HG03378 (cell line): Measurements from ENCODE around the gene IFNK.

Experiments
- ATAC-seq: cut with Tn5 transposase; IDR thresholded peaks from one replicate; pipeline ENCODE4 v1.9.1; 2021; ENCODE audit warnings: mild to moderate bottlenecking, moderate library complexity; ENCODE audit not compliant: unreplicated experiment

IFNK gene

DNA sequence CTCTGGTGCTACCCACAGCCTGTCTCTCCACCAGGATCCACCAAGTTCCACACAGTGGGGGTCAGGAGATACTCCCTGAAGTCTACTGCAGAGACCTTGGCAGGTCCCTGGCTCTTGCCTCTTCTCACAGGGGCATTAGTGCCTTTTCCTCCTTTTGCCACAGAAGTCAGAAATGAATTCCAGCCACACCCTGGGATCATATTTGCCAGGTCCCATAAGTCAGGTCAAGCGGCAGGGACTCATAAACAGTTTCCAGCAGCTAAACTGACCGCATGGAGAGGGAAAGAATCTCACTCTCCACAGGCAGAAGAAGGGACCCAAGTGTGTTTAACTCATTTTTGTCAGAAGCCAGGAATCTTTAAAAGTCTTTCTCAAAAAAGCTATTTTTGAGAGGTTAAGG, 13.3 kb upstream of the IFNK start:
- no peak for ATAC-seq

DNA sequence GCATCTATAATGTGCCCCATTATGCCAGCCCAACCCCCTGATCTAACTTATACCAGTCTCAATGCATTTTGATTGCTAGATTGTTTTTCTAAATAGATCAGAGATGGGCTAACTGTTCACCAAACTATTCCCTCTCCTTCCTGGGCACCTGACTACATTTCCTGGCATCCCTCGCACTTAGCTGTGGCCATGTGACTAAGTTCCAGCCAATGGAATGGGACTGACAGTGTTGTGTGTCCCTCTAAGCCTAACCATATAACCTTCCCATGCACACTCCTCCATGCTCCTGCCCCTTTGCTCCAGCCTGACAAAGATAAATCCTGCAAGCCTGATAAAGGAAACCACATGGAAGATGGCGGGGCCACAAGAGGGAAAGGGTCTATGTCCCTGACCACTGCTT, 12.3 kb upstream of the IFNK start:
- no peak for ATAC-seq

- no peak for ATAC-seq
These were observed 9.5 kb upstream of the IFNK start for GRCh38 chr9:27514551-27514950.

- no peak for ATAC-seq
These were observed 6.1 kb upstream of the IFNK start for GRCh38 chr9:27518006-27518405.

- ATAC-seq = no peak
These were observed 5.3 kb upstream of the IFNK start for GRCh38 chr9:27518809-27519208.

DNA sequence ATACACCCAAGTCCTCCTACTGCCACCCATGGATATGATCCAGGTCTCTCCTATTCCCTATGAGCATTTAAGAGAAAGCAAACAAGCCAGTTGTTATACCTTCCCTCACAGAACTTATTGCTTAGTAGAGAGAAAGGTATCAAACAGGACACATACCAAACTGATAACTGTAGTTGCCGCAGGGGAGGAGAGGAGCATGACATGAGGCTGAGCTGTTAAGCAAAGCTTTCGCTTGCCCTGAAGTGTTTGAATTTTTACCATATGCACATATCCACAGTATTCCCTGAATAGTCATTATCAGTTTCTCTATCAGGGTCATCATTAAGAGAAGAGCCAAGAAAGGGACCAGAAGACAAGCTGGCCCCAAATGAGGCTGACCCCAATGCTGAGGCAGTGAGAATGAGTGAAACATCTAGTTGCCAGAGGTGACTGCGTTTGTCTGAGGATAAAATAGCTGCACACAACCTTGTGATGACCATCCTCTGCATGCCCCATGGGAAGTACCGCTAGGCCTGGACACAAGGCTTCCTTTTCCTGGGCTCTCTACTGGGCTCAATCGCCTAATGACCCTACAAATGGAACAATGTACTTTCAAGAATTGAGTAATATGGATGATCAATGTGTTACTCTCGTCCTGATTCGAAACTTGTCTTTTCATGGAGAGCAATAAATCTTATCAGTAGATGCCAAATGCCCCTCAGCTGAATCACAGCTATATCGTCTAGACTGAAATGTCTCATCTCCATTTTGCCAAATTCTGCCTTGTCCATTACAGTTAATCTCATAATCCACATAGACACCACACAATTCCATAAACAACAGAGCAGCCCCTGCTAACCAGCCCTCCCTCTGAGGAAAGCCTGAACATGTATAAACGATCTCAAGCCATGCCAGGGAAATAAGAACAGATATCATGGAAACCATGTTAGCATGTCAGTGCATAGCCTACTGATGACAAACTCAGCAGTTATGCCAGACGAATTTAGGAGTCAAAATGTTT, 4.3 kb upstream of the IFNK start:
- no peak for ATAC-seq

GRCh38 chr9:27520986-27521385, 3.1 kb upstream of the IFNK start:
- ATAC-seq = no peak

- ATAC-seq = no peak
These were observed 949 bp upstream of the IFNK start for GRCh38 chr9:27523141-27523540.

DNA sequence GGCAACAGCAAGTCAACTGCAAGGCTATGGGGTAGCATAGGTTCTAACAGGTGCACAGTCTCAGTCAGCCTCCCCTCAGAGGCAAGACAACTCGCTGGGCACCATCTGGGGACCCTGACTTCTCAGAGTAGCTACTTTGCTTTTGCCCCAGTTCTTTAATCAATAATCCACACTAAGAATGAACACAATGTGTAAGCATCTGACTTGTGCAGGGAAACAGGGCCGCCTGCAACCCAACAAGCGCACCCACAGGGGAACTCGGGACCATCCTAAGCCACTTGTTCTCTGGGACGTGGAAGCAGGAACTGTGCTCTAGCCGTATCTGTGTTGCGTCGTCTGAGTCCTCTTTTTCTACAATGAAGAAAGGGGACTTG, 3.6 kb downstream of the IFNK start:
- no peak for ATAC-seq

DNA sequence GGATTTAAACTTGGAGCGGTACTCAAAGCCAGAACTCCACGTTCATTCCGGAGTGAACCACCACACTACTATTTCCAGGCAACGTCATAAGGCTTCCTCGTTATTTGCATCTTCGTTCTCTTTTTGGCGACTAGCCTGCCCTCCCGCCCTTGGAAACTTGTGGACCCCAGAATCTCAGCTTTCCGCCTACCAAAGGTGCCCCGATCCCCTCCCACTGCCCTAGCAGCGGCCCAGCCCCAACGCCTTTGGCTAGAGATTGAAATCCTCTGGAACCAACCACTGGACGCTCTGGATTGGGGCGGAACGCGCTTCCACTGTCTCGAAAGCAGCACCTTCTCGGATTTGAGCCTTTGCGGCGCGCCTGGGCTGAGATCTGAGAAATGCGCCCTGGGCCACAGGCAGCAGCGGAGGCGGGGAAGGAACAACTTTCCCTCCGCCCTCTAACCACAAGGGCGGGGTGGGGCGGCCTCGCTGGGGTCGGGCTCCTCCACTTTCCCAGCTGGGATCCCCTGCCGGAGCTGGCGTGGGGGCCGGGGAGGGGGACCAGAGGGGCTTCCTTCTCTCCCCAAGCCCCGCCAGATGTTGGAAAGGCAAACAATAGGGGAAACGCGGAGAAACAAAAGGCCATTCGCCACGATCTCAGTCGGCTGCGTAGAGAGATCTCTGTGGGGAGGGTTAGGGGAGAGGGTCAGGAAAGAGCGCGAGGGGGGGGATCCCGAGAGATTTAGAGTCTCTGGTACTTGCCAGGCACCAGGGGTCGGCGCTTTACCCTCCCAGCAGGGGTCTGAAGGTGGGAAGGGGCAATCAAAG, 4.2 kb downstream of the IFNK start:
- ATAC-seq = peak; percentile 59

DNA sequence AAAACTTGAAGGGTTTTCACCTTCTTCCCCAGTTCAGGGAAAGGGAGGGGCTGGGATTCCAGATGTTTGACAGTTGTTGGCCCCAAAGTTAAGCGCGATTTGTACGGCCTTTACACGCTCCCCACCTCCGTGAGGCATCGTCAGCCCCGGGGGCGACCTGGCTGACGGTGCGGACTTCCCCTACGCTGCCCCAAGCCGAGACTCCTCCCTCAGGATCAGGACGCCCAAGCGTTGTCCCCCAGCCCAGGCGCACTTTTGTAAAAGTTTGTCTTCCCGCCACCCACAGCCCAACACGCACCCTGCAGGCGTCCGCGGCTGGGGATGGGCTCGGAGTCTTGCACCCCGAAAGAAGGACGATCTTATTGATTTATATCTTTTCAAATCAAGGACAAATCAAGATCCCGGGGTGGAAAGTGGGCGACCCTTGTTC, 4.8 kb downstream of the IFNK start:
- peak; percentile 32 for ATAC-seq

DNA sequence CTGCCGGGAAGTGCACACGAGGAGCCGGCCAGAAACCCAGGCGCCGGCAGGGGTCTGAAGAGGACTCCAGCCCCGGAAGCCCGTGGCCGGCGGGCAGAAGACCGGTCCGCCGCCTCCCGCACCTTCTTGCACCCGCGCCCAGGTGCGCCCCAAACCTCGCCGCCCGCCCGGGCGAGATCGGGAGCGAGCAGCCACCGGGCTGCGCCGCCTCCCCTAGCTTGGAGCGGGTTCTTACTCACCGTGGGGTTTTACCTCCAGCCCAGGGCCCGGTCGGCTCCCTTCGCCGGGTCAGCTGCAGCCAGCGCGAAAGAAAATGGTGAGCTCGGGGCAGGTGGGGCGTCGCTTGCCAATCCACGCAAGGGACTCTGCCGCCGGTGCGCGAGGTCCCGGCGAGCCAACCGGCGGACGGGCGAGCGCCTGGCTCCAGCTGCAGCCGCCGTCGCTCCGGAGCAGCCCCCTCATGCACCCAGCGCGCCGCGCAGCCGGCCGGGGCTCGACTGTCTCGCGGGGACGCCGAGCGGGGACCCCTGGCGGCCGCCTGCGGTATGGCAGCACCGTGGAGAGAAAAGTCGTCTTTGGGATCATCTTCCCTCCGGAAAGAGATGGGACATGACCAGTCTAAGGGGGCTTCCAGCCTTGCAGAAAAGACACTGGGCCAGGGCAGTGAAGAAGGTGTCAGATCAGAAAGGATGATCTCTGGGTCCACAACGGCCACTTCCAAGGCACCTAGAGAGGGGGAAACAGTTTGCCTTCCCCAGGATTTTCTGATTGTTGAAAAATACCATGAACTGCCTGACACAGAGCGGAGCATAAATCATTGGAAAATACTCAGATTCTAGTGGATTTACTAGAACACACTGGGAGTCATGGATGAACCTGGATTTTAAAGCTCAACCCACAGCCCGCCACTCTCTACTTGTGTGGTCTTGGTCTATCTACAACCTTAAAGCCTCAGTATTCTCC, 5.5 kb downstream of the IFNK start, which contains the start of gene MOB3B:
TSS of gene MOB3B (minus strand) at position 499 of the 963 bp plus-strand sequence. CDS start 74,264 bp downstream, outside the sequence.
- peak; percentile 51 for ATAC-seq

GRCh38 chr9:27530915-27531755, 7.0 kb downstream of the IFNK start:
- ATAC-seq = no peak

- no peak for ATAC-seq
These were observed 8.0 kb downstream of the IFNK start for GRCh38 chr9:27532046-27532445.

GRCh38 chr9:27533311-27533710, 9.2 kb downstream of the IFNK start:
- no peak for ATAC-seq

GRCh38 chr9:27534131-27534530, 10.0 kb downstream of the IFNK start:
- no peak for ATAC-seq

GRCh38 chr9:27534658-27535209, 10.6 kb downstream of the IFNK start:
- no peak for ATAC-seq

DNA sequence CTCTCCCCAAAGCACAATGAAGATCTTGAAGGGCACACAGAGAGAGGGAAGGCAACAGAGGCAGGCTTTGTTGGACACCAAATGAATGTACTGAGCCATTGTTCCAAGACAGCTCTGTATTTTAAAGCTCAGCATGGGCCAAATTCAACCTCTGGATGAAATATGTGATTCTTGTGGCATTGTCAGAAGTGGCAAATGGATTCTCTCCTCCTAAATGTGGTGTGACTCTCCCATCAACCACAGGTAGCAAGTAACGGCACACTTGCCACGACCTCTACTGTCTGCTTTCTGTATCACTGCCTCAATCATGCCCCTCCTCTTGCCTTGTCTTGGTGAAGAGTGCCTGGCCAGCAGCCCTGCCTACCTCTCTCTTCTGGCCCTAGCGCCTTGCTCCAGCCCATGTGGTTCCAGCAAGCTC, 11.6 kb downstream of the IFNK start:
- no peak for ATAC-seq

DNA sequence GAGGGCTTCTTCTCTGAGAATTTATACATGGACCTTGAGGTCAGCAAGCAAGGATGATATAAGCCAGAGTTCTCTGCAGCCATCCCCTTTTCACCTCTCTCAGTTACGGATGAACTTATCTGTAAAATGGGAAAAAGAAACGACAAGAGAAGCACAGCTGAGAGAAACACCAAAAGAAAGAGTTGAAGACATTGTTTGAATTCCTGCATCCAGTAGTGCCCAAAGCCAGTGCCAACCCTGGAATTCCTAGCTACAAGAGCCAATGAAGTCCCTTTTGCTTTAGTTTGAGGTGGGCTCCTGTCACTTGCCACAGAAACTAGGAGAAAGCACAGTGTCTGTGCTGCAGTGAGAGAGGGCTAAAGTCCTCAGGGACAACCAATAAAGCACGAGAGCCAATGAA, 12.1 kb downstream of the IFNK start:
- no peak for ATAC-seq
